Astrocyte of the cerebellum (primary cell): ENCODE measurements around the gene NUCB2.
"Not testable (repeated sequence)": the region's sequence is repeated elsewhere in the genome, so short reads cannot be mapped to it uniquely, and the experiment has no call there.

Source experiments
- DNase-seq: peaks from one replicate; pipeline ENCODE4 v3.0.0-alpha.2; 2011; ENCODE audit warnings: low read depth
- H3K4me3 ChIP-seq: 2 replicates; pipeline ENCODE4 v1.5.1; 2011; ENCODE audit warnings: mild to moderate bottlenecking, low read depth, low read length, moderate library complexity
- in situ Hi-C: cut with HindIII; loops from 2 replicates; pipeline ENCODE4 v1.10.0; 2017; ENCODE audit warnings: low sequenced_read_pairs
- TF ChIP-seq, protein P1 (sequence below): IDR thresholded peaks from 2 replicates; pipeline ENCODE4 v1.5.1; 2012; ENCODE audit warnings: low read length, low read depth, moderate library complexity, mild to moderate bottlenecking; ENCODE audit errors: missing control alignments

The NUCB2 gene

DNA sequence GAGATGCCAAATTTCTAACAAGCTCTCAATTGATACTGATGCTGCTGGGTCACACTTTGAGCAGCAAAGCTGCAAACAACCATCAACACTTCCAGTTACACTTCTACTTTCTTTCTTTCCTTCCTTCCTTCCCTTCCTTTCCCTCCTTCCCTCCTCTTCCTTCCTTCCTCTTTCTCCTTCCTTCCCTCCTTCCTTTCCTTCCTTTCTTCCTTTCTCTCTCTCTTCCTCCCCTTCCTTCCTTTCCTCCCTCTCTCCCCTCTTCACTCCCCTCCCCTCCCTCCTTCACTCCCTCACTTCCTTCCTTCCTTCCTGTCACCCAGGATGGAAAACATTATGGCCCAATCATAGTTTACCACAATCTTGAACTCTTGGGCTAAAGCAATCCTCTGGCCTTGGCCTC, 35.8 kb upstream of the NUCB2 start:
- in situ Hi-C loops, result no loop called here
- TF ChIP-seq, protein P1, sequence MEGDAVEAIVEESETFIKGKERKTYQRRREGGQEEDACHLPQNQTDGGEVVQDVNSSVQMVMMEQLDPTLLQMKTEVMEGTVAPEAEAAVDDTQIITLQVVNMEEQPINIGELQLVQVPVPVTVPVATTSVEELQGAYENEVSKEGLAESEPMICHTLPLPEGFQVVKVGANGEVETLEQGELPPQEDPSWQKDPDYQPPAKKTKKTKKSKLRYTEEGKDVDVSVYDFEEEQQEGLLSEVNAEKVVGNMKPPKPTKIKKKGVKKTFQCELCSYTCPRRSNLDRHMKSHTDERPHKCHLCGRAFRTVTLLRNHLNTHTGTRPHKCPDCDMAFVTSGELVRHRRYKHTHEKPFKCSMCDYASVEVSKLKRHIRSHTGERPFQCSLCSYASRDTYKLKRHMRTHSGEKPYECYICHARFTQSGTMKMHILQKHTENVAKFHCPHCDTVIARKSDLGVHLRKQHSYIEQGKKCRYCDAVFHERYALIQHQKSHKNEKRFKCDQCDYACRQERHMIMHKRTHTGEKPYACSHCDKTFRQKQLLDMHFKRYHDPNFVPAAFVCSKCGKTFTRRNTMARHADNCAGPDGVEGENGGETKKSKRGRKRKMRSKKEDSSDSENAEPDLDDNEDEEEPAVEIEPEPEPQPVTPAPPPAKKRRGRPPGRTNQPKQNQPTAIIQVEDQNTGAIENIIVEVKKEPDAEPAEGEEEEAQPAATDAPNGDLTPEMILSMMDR, result no peak
- DNase-seq, result no peak
- H3K4me3 ChIP-seq, result no peak overlapping the region

DNA sequence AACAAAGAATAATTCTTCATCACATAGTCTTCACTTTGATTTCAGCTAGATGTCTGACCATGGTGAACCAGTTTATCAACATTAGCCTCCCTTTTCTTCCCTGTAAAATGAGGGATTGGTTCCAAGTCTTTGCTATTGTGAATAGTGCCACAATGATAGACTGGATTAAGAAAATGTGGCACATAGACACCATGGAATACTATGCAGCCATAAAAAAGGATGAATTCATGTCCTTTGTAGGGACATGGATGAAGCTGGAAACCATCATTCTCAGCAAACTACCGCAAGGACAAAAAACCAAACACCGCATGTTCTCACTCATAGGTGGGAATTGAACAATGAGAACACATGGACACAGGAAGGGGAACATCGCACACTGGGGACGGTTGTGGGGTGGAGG, 33.6 kb upstream of the NUCB2 start:
- DNase-seq, H3K4me3 ChIP-seq, in situ Hi-C loops: not testable (repeated sequence)

DNA sequence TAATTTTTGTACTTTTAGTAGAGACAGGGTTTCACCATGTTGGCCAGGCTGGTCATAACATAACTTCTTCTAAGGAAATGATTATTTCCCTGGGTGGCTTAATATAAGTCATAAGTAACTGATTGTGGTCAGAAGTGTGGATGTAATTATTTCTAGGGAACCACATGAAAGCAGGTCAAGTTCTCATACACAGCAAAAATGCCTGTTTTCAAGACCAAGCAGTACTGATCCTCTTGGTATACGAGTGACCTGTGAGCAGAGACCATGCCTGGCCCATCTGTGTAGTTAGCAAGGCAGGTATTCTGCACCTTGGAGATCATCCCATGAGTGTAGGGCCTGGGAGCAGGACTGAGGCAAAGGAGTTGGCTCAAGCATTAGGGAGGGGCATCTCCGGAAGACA, 32.5 kb upstream of the NUCB2 start:
- DNase-seq, result no peak
- H3K4me3 ChIP-seq, result no peak overlapping the region
- TF ChIP-seq, protein P1, result no peak
- in situ Hi-C loops, result no loop called here

DNA sequence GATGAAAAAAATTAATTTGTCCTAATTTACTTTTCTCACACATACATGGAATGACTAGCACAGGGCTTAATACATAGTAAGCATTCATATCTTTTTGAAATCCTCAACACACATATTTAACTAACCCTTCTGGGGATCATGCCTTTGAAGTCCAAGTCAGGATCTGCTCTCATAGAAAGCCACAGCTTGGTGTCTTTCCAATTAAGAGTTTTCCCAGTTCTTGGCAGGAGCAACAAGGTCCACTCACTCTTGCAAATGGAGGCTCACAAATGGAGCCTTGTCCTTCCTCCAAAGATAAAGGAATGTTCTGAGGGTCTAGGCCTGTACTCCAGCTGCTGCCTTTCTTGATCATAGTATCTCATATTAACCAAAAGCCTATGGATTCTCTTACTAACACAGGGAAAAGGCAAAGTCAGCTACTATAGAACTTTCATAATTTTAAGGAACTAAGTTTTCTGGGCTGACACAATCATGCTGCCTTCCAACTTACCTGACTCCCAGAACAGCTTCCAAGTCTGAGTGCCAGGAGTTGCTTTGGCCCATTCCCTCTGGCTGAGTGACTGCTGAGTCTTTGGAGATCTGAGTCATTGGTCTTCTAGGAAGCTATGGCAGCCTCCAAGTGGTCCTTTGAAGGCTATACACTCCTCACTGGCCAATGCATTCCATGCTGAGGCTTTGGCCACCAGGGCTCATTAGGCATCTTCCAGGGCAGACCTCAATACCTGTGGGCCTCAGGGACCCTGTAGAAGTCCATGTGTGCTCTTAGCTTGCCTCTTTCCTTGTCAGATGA, 25.8 kb upstream of the NUCB2 start:
- no peak for DNase-seq
- H3K4me3 ChIP-seq, result no peak overlapping the region
- in situ Hi-C loops, result no loop called here
- TF ChIP-seq, protein P1, result no peak

DNA sequence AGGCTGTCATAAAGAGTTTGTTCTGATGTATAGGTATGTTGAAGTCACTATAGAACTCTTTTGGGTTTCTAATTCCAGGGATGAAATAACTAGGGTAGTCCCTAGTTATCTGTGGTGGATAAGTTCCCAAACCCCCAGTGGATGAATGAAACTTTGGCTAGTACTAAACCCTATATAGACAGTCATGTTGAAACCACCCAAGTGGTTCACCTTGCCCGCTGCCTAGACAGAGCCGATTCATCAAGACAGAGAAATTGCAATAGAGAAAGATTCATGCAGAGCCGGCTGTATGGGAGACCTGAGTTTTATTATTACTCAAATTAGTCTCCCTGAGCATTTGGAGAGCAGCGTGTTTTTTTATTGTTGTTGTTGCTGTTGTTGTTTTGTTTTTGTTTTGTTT, 23.8 kb upstream of the NUCB2 start:
- no peak overlapping the region for H3K4me3 ChIP-seq
- in situ Hi-C loops, result no loop called here
- no peak for DNase-seq
- TF ChIP-seq, protein P1, result no peak

DNA sequence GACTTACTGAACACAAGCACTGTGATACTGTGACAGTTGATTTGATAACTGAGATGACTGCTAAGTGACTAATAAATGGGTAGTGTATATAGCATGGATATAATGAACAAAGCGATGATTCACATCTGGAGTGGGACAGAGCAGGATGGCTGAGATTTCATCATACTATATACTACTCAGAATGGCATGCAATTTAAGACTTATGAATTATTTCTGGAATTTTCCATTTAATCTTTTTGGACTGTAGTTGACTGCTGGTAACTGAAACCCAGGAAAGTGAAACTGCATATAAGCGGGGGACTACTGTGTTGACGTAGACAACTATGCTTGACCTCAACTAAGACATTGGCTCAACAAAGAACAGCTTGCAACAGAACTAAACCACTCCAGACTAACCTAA, 20.0 kb upstream of the NUCB2 start:
- TF ChIP-seq, protein P1, result no peak
- in situ Hi-C loops, result no loop called here
- no peak overlapping the region for H3K4me3 ChIP-seq
- no peak for DNase-seq

DNA sequence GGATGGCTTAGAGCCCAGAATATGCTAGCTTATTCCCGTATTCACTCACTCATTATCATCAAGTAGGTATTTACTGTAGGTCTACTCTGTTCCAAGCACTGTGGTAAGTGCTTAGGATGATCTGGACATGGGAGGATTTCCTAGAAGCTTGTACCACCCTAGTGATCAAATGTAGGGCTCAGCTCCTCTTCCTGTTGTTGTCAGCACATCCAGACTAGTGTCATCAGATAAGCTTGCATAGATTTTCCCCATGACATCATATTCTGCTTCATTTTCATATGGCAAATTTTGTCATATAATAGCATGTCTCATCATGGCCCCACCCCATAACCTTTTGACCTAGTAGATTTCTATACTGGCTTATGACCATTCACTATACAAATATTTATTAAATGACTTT, 19.3 kb upstream of the NUCB2 start:
- no peak for DNase-seq
- TF ChIP-seq, protein P1, result no peak
- in situ Hi-C loops, result no loop called here
- no peak overlapping the region for H3K4me3 ChIP-seq
